Activated T-helper 1 cell treated with anti-CD3 and anti-CD28 coated beads, Interleukin-12 subunit alpha, Interleukin-12 subunit beta, Interleukin-2, Interleukin-4 antibody, amounts not matched to agents 30 ng/mL and 10 ng/mL and 1 ng/mL, durations not matched to agents 14 hours and 24 hours and 36 hours (primary cell): Measurements from ENCODE around the gene IFNA13. TPM values are rescaled to one million over a fixed set of nuclear protein-coding genes. Genes with fewer than 3 reads are reported as not detected.

Source experiments
- DNase-seq: peaks from one replicate; pipeline ENCODE4 v3.0.0; 2021; ENCODE audit warnings: low spot score
- H3K27ac Mint-ChIP-seq: one replicate; pipeline ENCODE4 v1.8.0; 2021; ENCODE audit warnings: mild to moderate bottlenecking, mixed read lengths
- H3K27me3 Mint-ChIP-seq: one replicate; pipeline ENCODE4 v1.8.0; 2022; ENCODE audit warnings: mild to moderate bottlenecking, moderate library complexity, mixed read lengths; ENCODE audit not compliant: insufficient read depth
- H3K36me3 Mint-ChIP-seq: one replicate; pipeline ENCODE4 v1.8.0; 2021; ENCODE audit warnings: low read depth, mixed read lengths
- H3K4me1 Mint-ChIP-seq: one replicate; pipeline ENCODE4 v1.8.0; 2021; ENCODE audit warnings: low read depth, mixed read lengths
- H3K4me3 Mint-ChIP-seq: one replicate; pipeline ENCODE4 v1.8.0; 2021; ENCODE audit warnings: mild to moderate bottlenecking, moderate library complexity, mixed read lengths
- H3K9me3 Mint-ChIP-seq: one replicate; pipeline ENCODE4 v1.8.0; 2021; ENCODE audit warnings: mixed read lengths
- intact Hi-C: fragments of 100-400 bp; cut with micrococcal nuclease; formaldehyde crosslinking; loops from one replicate; pipeline ENCODE4 v1.15.1; 2024
- total RNA-seq: library from RNA; stranded (reverse); gene quantifications from 2 replicates; pipeline ENCODE4 v1.2.3, GENCODE V29; 2022

The IFNA13 gene
- total RNA-seq: not detected in 2 replicates

GRCh38 chr9:21367957-21368356 lies at the start of gene IFNA13:
Gene IFNA13, minus strand, starts transcription at chr9:21368057. Its CDS starts 47 bp downstream, at chr9:21368010.
- Mint-ChIP-seq H3K27ac (no peak within 1 kb of the TSS), H3K27me3 (peaks cover 38% of the 10 kb centered on the region), H3K9me3 (no peaks in the 10 kb centered on the region), H3K36me3 (no peaks in the 10 kb centered on the region), H3K4me3 (no peak within 1 kb of the TSS), H3K4me1 (no peaks in the 10 kb centered on the region)
- DNase-seq: no peak
- intact Hi-C loops: no loop called here

GRCh38 chr9:21415493-21416267 lies 47.8 kb upstream of the IFNA13 start:
- Mint-ChIP-seq H3K4me3 (no peak overlapping the region), H3K9me3 (no peaks in the 10 kb centered on the region), H3K4me1 (no peaks in the 10 kb centered on the region), H3K36me3 (no peaks in the 10 kb centered on the region), H3K27me3 (peaks cover 25% of the 10 kb centered on the region), H3K27ac (no peak overlapping the region)
- intact Hi-C loops: no loop called here
- no peak for DNase-seq

- Mint-ChIP-seq H3K36me3 (no peaks in the 10 kb centered on the region), H3K27ac (no peak overlapping the region), H3K27me3 (peaks cover 23% of the 10 kb centered on the region), H3K9me3 (no peaks in the 10 kb centered on the region), H3K4me3 (no peak overlapping the region), H3K4me1 (no peaks in the 10 kb centered on the region)
- intact Hi-C loops: no loop called here
- no peak for DNase-seq
Observed at GRCh38 chr9:21414220-21414940, 46.5 kb upstream of the IFNA13 start.

GRCh38 chr9:21413624-21414023 lies 45.8 kb upstream of the IFNA13 start:
- Mint-ChIP-seq H3K36me3 (no peaks in the 10 kb centered on the region), H3K9me3 (no peaks in the 10 kb centered on the region), H3K27me3 (peaks cover 22% of the 10 kb centered on the region), H3K4me1 (no peaks in the 10 kb centered on the region), H3K4me3 (no peak overlapping the region), H3K27ac (no peak overlapping the region)
- intact Hi-C loops: no loop called here
- no peak for DNase-seq

- no peaks in the 10 kb centered on the region for H3K36me3 Mint-ChIP-seq
- H3K27me3 Mint-ChIP-seq: peaks cover 22% of the 10 kb centered on the region
- intact Hi-C loops: no loop called here
- H3K9me3 Mint-ChIP-seq: no peaks in the 10 kb centered on the region
- no peak overlapping the region for H3K27ac Mint-ChIP-seq
- no peaks in the 10 kb centered on the region for H3K4me1 Mint-ChIP-seq
- no peak for DNase-seq
- H3K4me3 Mint-ChIP-seq: no peak overlapping the region
Observed at GRCh38 chr9:21413151-21413550, 45.3 kb upstream of the IFNA13 start.

- Mint-ChIP-seq H3K27me3 (peaks cover 22% of the 10 kb centered on the region), H3K36me3 (no peaks in the 10 kb centered on the region), H3K27ac (no peak overlapping the region), H3K4me1 (no peaks in the 10 kb centered on the region), H3K4me3 (no peak overlapping the region), H3K9me3 (no peaks in the 10 kb centered on the region)
- intact Hi-C loops: no loop called here
- DNase-seq: no peak
Observed at GRCh38 chr9:21412107-21412506, 44.2 kb upstream of the IFNA13 start.

GRCh38 chr9:21408817-21409216 lies 41.0 kb upstream of the IFNA13 start, which contains the start of gene IFNA8:
Gene IFNA8, plus strand, starts transcription at chr9:21409117. Its CDS starts 60 bp downstream, at chr9:21409177.
- H3K27ac Mint-ChIP-seq: no peak within 1 kb of the TSS
- H3K36me3 Mint-ChIP-seq: no peaks in the 10 kb centered on the region
- intact Hi-C loops: loop anchor here (10.0 kb wide), 1 partner anchor 566 kb away; no protein-coding TSS in a partner anchor
- H3K9me3 Mint-ChIP-seq: no peaks in the 10 kb centered on the region
- DNase-seq: no peak
- H3K4me3 Mint-ChIP-seq: no peak within 1 kb of the TSS
- peaks cover 33% of the 10 kb centered on the region for H3K27me3 Mint-ChIP-seq
- no peaks in the 10 kb centered on the region for H3K4me1 Mint-ChIP-seq

GRCh38 chr9:21404146-21404545 lies 36.3 kb upstream of the IFNA13 start:
- Mint-ChIP-seq H3K9me3 (no peaks in the 10 kb centered on the region), H3K4me1 (no peaks in the 10 kb centered on the region), H3K27ac (no peak overlapping the region), H3K36me3 (no peaks in the 10 kb centered on the region), H3K4me3 (no peak overlapping the region), H3K27me3 (peaks cover 48% of the 10 kb centered on the region)
- no peak for DNase-seq
- intact Hi-C loops: loop anchor here (10.0 kb wide), 1 partner anchor 571 kb away; no protein-coding TSS in a partner anchor

- H3K4me3 Mint-ChIP-seq: no peak overlapping the region
- no peak for DNase-seq
- no peak overlapping the region for H3K27ac Mint-ChIP-seq
- H3K9me3 Mint-ChIP-seq: no peaks in the 10 kb centered on the region
- intact Hi-C loops: loop anchor here (10.0 kb wide), 1 partner anchor 572 kb away; no protein-coding TSS in a partner anchor
- no peaks in the 10 kb centered on the region for H3K36me3 Mint-ChIP-seq
- peaks cover 53% of the 10 kb centered on the region for H3K27me3 Mint-ChIP-seq
- H3K4me1 Mint-ChIP-seq: no peaks in the 10 kb centered on the region
Observed at GRCh38 chr9:21402386-21403251, 34.8 kb upstream of the IFNA13 start.

GRCh38 chr9:21399956-21400355 lies 32.1 kb upstream of the IFNA13 start:
- H3K27ac Mint-ChIP-seq: no peak overlapping the region
- no peak overlapping the region for H3K4me3 Mint-ChIP-seq
- intact Hi-C loops: loop anchor here (10.0 kb wide), 2 partner anchors 205 to 575 kb away; no protein-coding TSS in a partner anchor
- H3K9me3 Mint-ChIP-seq: no peaks in the 10 kb centered on the region
- DNase-seq: no peak
- peaks cover 72% of the 10 kb centered on the region for H3K27me3 Mint-ChIP-seq
- H3K4me1 Mint-ChIP-seq: peaks cover 10% of the 10 kb centered on the region
- no peaks in the 10 kb centered on the region for H3K36me3 Mint-ChIP-seq

- Mint-ChIP-seq H3K36me3 (no peaks in the 10 kb centered on the region), H3K27me3 (peaks cover 63% of the 10 kb centered on the region), H3K4me1 (peaks cover 10% of the 10 kb centered on the region), H3K9me3 (no peaks in the 10 kb centered on the region), H3K4me3 (no peak overlapping the region), H3K27ac (no peak overlapping the region)
- DNase-seq: no peak
- intact Hi-C loops: loop anchor here (10.0 kb wide), 1 partner anchor 204 kb away; no protein-coding TSS in a partner anchor
Observed at GRCh38 chr9:21398955-21399489, 31.2 kb upstream of the IFNA13 start.
